Astrocyte (in vitro differentiated cells and primary cell): Measurements from ENCODE around the gene IL6ST. TPM values are rescaled to one million over a fixed set of nuclear protein-coding genes. Genes with fewer than 3 reads are reported as not detected.

Experiments used
- DNase-seq: peaks from one replicate; pipeline ENCODE4 v3.0.0-alpha.2; 2010; ENCODE audit warnings: low read depth
- FAIRE-seq: peaks from 2 replicates; lab custom pipeline; 2011; peaks lifted over from hg19 to GRCh38; lab: Jason Lieb, UNC
- H2AFZ ChIP-seq: 2 replicates; pipeline ENCODE4 v1.6.0; 2012; ENCODE audit warnings: low read depth, low read length, inconsistent platforms
- H3K27ac ChIP-seq: 2 replicates; pipeline ENCODE4 v1.5.1; 2011; ENCODE audit warnings: low read depth, low read length, inconsistent platforms
- H3K27me3 ChIP-seq: 2 replicates; pipeline ENCODE4 v1.6.0; 2011; ENCODE audit warnings: low read length, inconsistent platforms; ENCODE audit not compliant: insufficient read depth
- H3K36me3 ChIP-seq: 2 replicates; pipeline ENCODE4 v1.5.1; 2011; ENCODE audit warnings: low read length, inconsistent platforms; ENCODE audit not compliant: insufficient read depth
- H3K4me1 ChIP-seq: 2 replicates; pipeline ENCODE4 v1.5.1; 2011; ENCODE audit warnings: low read length, inconsistent platforms; ENCODE audit not compliant: insufficient read depth
- H3K4me2 ChIP-seq: 2 replicates; pipeline ENCODE4 v1.6.0; 2012; ENCODE audit warnings: low read length, inconsistent platforms
- H3K4me3 ChIP-seq: 2 replicates; pipeline ENCODE4 v1.5.1; 2011; ENCODE audit warnings: low read depth, mild to moderate bottlenecking, low read length, inconsistent platforms; ENCODE audit not compliant: insufficient read depth
- H3K79me2 ChIP-seq: 2 replicates; pipeline ENCODE4 v1.6.0; 2012; ENCODE audit warnings: mild to moderate bottlenecking, low read length, inconsistent platforms; ENCODE audit not compliant: insufficient read depth
- H3K9ac ChIP-seq: 2 replicates; pipeline ENCODE4 v1.6.0; 2012; ENCODE audit warnings: mild to moderate bottlenecking, low read length, inconsistent platforms
- H3K9me3 ChIP-seq: 2 replicates; pipeline ENCODE4 v1.5.1; 2012; ENCODE audit warnings: low read depth, mild to moderate bottlenecking, low read length, inconsistent platforms; ENCODE audit not compliant: insufficient read depth
- H4K20me1 ChIP-seq: 2 replicates; pipeline ENCODE4 v1.6.0; 2012; ENCODE audit warnings: low read length, inconsistent platforms; ENCODE audit not compliant: insufficient read depth
- H3K27ac Mint-ChIP-seq: one replicate; pipeline ENCODE4 v1.8.0; 2021; ENCODE audit warnings: mild to moderate bottlenecking, mixed read lengths; ENCODE audit not compliant: unreplicated experiment
- H3K27me3 Mint-ChIP-seq: one replicate; pipeline ENCODE4 v1.8.0; 2021; ENCODE audit warnings: low read depth, mixed read lengths; ENCODE audit not compliant: unreplicated experiment
- H3K36me3 Mint-ChIP-seq: one replicate; pipeline ENCODE4 v1.8.0; 2021; ENCODE audit warnings: low read depth, mixed read lengths; ENCODE audit not compliant: unreplicated experiment
- H3K4me1 Mint-ChIP-seq: one replicate; pipeline ENCODE4 v1.8.0; 2021; ENCODE audit warnings: low read depth, mixed read lengths; ENCODE audit not compliant: unreplicated experiment
- H3K4me3 Mint-ChIP-seq: one replicate; pipeline ENCODE4 v1.8.0; 2021; ENCODE audit warnings: mild to moderate bottlenecking, moderate library complexity, mixed read lengths; ENCODE audit not compliant: unreplicated experiment
- H3K9me3 Mint-ChIP-seq: one replicate; pipeline ENCODE4 v1.8.0; 2021; ENCODE audit warnings: mild to moderate bottlenecking, mixed read lengths; ENCODE audit not compliant: unreplicated experiment
- EZH2 ChIP-seq: IDR thresholded peaks from 2 replicates; pipeline ENCODE4 v1.6.1; 2012; ENCODE audit warnings: mild to moderate bottlenecking, low read length, inconsistent platforms; ENCODE audit not compliant: insufficient read depth
- total RNA-seq: library from RNA; stranded (reverse); gene quantifications from 2 replicates; pipeline ENCODE4 v1.2.1, GENCODE V29; 2021
- TF ChIP-seq, protein P1 (sequence below): IDR thresholded peaks from 2 replicates; pipeline ENCODE4 v1.5.1; 2011; ENCODE audit warnings: low read depth, mild to moderate bottlenecking, inconsistent platforms, low read length, moderate library complexity; ENCODE audit not compliant: insufficient read depth

IL6ST gene
- total RNA-seq, 1 donor from 2014 or later = 158 TPM

DNA sequence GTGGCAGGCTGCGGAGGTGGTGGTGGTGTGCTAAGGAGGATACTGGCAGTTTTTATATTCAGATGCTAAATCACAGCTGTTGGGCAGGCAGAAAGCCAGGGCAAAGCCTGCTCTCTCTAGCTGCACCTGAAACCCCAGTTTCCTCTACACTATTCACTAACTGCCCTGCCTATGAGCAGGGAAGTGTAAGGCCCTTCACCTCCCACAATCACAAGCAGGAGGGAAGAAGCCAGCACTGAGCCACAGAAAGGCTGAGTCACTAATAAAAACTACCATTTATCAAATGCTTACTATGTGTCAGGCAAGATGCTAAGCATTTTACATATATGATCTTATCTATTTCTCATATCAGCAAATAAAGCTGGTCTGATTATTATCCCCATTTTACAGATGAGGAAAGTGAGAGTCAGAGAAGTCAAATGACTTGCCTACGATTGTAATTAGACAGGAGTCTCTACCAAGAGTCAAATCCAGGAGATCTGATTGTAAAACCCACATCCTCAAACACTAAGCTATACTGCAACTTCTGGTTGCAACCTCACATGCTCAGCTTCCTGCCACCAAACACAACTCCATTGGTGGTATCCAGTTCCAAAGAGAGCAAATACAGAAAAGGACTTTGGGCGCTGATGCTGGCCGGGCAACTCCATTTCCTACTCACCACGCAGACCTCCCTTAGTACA, 17.7 kb upstream of the IL6ST start:
- Histone ChIP-seq H3K36me3 (no peaks in the 10 kb centered on the region), H3K27ac (peak overlapping the region; percentile 86), H3K79me2 (no peaks in the 10 kb centered on the region), H3K4me3 (no peak overlapping the region), H4K20me1 (no peaks in the 10 kb centered on the region), H2AFZ (peak overlapping the region; percentile 33), H3K9me3 (no peaks in the 10 kb centered on the region), H3K4me2 (peak overlapping the region; percentile 72), H3K27me3 (no peaks in the 10 kb centered on the region), H3K4me1 (peaks cover 14% of the 10 kb centered on the region), H3K9ac (peak overlapping the region; percentile 64)
- no peak overlapping the region for H3K4me3 Mint-ChIP-seq
- peak overlapping the region; percentile 43 for H3K27ac Mint-ChIP-seq
- H3K36me3 Mint-ChIP-seq = no peaks in the 10 kb centered on the region
- H3K4me1 Mint-ChIP-seq = peaks cover 6% of the 10 kb centered on the region
- DNase-seq = peak; percentile 78
- H3K27me3 Mint-ChIP-seq = no peaks in the 10 kb centered on the region
- H3K9me3 Mint-ChIP-seq = peaks cover 7% of the 10 kb centered on the region
- no peak for FAIRE-seq
- TF ChIP-seq EZH2 = no peak
- TF ChIP-seq, protein P1, sequence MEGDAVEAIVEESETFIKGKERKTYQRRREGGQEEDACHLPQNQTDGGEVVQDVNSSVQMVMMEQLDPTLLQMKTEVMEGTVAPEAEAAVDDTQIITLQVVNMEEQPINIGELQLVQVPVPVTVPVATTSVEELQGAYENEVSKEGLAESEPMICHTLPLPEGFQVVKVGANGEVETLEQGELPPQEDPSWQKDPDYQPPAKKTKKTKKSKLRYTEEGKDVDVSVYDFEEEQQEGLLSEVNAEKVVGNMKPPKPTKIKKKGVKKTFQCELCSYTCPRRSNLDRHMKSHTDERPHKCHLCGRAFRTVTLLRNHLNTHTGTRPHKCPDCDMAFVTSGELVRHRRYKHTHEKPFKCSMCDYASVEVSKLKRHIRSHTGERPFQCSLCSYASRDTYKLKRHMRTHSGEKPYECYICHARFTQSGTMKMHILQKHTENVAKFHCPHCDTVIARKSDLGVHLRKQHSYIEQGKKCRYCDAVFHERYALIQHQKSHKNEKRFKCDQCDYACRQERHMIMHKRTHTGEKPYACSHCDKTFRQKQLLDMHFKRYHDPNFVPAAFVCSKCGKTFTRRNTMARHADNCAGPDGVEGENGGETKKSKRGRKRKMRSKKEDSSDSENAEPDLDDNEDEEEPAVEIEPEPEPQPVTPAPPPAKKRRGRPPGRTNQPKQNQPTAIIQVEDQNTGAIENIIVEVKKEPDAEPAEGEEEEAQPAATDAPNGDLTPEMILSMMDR = no peak

DNA sequence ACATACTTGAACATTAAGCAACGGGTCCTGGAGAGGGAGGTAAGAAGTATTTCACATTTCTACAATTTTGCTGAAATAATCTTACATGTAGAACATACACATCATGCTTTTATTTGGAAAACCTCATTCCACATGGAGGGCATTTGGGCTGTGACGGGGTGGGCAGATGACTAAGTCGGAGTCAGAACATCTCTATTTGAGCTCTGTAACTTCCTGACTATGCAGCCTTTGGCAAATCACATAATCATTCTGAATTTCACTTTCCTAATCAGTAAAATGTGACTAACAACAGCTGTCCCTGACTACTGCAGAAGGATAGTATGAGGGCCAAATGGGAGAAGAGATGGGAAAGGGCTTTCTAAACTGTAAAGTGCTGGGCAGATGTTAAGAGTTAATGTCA, 17.1 kb upstream of the IL6ST start:
- Histone ChIP-seq H3K9me3 (no peaks in the 10 kb centered on the region), H3K4me2 (peak overlapping the region; percentile 72), H3K4me3 (no peak overlapping the region), H2AFZ (peak overlapping the region; percentile 33), H3K9ac (peak overlapping the region; percentile 64), H4K20me1 (no peaks in the 10 kb centered on the region), H3K79me2 (no peaks in the 10 kb centered on the region), H3K27ac (peak overlapping the region; percentile 86), H3K4me1 (peaks cover 14% of the 10 kb centered on the region), H3K27me3 (no peaks in the 10 kb centered on the region), H3K36me3 (no peaks in the 10 kb centered on the region)
- Mint-ChIP-seq H3K27ac (peak overlapping the region; percentile 43), H3K27me3 (no peaks in the 10 kb centered on the region), H3K9me3 (peaks cover 7% of the 10 kb centered on the region), H3K4me3 (no peak overlapping the region), H3K36me3 (no peaks in the 10 kb centered on the region), H3K4me1 (peaks cover 6% of the 10 kb centered on the region)
- FAIRE-seq = peak; percentile 98
- peak; percentile 90 for DNase-seq
- TF ChIP-seq, protein P1 = no peak
- TF ChIP-seq EZH2 = no peak

DNA sequence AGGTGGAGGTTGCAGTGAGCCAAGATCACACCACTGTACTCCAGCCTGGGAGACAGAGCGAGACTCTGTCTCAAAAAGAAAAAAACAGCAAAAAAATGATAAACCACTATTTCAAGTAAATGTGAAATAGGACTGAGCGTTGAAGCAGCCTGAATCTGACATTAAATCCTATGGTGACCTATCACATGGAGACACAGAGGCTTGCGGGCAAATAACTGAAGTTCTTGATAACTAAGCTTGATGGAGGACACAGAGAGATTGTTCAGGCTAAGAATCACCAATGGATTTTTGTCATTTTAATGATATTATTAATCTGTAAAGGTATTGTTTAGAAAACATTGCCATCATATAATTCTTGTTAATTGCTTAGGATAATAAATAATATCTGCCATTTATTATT, 15.7 kb upstream of the IL6ST start:
- H3K9me3 Mint-ChIP-seq = no peaks in the 10 kb centered on the region
- FAIRE-seq = no peak

More for the DNA sequence above, 15.7 kb upstream of the IL6ST start:
- TF ChIP-seq, protein P1 = no peak
- TF ChIP-seq EZH2 = no peak
- H3K4me2 ChIP-seq = no peak overlapping the region
- Mint-ChIP-seq H3K36me3 (no peaks in the 10 kb centered on the region), H3K27me3 (no peaks in the 10 kb centered on the region), H3K4me1 (peaks cover 6% of the 10 kb centered on the region), H3K4me3 (no peak overlapping the region), H3K27ac (no peak overlapping the region)
- peaks cover 14% of the 10 kb centered on the region for H3K4me1 ChIP-seq
- no peak overlapping the region for H2AFZ ChIP-seq
- no peak for DNase-seq
- no peak overlapping the region for H3K9ac ChIP-seq
- no peaks in the 10 kb centered on the region for H3K36me3 ChIP-seq
- H3K9me3 ChIP-seq = no peaks in the 10 kb centered on the region
- H3K4me3 ChIP-seq = no peak overlapping the region
- no peaks in the 10 kb centered on the region for H4K20me1 ChIP-seq
- no peaks in the 10 kb centered on the region for H3K27me3 ChIP-seq
- H3K27ac ChIP-seq = no peak overlapping the region
- H3K79me2 ChIP-seq = no peaks in the 10 kb centered on the region
